ENCODE measurements around the gene GGACT.

DNA sequence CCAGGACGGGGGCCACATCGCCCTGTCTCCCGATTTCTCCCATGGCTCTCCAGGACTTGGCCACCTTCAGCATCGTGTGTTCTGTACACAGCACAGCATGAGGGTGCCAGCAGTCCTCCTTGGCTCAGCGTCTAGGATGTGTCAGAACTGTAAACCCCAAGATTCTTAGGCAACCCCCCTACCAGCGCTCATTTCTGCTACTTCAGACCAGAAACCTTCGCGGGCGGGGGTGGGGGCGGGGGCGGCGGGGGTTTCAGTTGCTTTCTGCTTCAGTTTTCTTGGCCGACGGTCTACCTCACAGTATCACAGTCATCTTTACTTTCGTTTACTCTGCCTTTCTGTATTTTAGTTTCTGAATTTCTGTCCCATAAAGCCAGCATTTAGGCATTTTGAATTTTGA lies 82.4 kb downstream of the GGACT start:
- TF ChIP-seq, protein P1, sequence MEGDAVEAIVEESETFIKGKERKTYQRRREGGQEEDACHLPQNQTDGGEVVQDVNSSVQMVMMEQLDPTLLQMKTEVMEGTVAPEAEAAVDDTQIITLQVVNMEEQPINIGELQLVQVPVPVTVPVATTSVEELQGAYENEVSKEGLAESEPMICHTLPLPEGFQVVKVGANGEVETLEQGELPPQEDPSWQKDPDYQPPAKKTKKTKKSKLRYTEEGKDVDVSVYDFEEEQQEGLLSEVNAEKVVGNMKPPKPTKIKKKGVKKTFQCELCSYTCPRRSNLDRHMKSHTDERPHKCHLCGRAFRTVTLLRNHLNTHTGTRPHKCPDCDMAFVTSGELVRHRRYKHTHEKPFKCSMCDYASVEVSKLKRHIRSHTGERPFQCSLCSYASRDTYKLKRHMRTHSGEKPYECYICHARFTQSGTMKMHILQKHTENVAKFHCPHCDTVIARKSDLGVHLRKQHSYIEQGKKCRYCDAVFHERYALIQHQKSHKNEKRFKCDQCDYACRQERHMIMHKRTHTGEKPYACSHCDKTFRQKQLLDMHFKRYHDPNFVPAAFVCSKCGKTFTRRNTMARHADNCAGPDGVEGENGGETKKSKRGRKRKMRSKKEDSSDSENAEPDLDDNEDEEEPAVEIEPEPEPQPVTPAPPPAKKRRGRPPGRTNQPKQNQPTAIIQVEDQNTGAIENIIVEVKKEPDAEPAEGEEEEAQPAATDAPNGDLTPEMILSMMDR (IDR thresholded peaks at IDR 0.05), result no peak
- TF ChIP-seq POLR2A (IDR thresholded peaks at IDR 0.05), result no peak

All from Peyer's patch (tissue), 4 donors.